GM12878 (cell line): ENCODE results near the gene GBA3. TPM values are rescaled to one million over a fixed set of nuclear protein-coding genes. Genes with fewer than 3 reads are reported as not detected.

Source experiments
- ATAC-seq: fragments of 200-7000 bp; cut with Tn5 transposase; 3 replicates; pipeline ENCODE4 v1.9.1; 2020; ENCODE audit warnings: mild to moderate bottlenecking, moderate library complexity
- BruUV-seq: library from RNA; stranded (reverse); fragments of 400-500 nt; replicated peaks from 2 replicates; lab custom pipeline; 2021; lab: Mats Ljungman, UMichigan
- CTCF ChIA-PET: fragments of 300-600 bp; sonication (Branson Sonifier 250); formaldehyde crosslinking; extraction: SDS; loops from one replicate; lab custom pipeline; 2021; ENCODE audit warnings: inconsistent platforms; lab: Yijun Ruan, JAX
- POLR2A ChIA-PET: fragments of 350-600 bp; formaldehyde crosslinking; extraction: SDS; loops from one replicate; lab custom pipeline; 2021; ENCODE audit warnings: inconsistent platforms; lab: Charles Lee
- RAD21 ChIA-PET: fragments of 300-600 bp; sonication (Branson Sonifier 250); formaldehyde crosslinking; loops from one replicate; lab custom pipeline; 2023; ENCODE audit warnings: antibody characterized with exemption; ENCODE audit not compliant: unreplicated experiment; lab: Charles Lee
- SMC1A ChIA-PET: fragments of 300-600 bp; sonication (Branson Sonifier 250); formaldehyde crosslinking; loops from one replicate; lab custom pipeline; 2023; ENCODE audit not compliant: unreplicated experiment, uncharacterized antibody; lab: Charles Lee
- DNase-seq: peaks from one replicate; pipeline ENCODE4 v3.0.0-alpha.2; 2011; ENCODE audit warnings: low read depth, low spot score
- FAIRE-seq: peaks from 3 replicates; lab custom pipeline; 2011; peaks lifted over from hg19 to GRCh38; lab: Jason Lieb, UNC
- H2AFZ ChIP-seq: 2 replicates; pipeline ENCODE4 v1.6.0; 2011; ENCODE audit warnings: low read depth, low read length, control low read depth; ENCODE audit not compliant: control insufficient read depth
- H3K27ac ChIP-seq: 2 replicates; pipeline ENCODE4 v1.5.1; 2011; ENCODE audit warnings: control low read depth; ENCODE audit not compliant: control insufficient read depth, insufficient read depth
- H3K27me3 ChIP-seq, 2 experiments: replicated peaks in 1 of 2; 2 replicates each; pipeline versions ENCODE4 v1.6.0 to v1.6.1; 2011; ENCODE audit warnings: low read length in 1 of 2; ENCODE audit not compliant: control insufficient read depth in 2 of 2, insufficient read depth in 2 of 2
- H3K36me3 ChIP-seq, 2 experiments: 2 replicates each; pipeline ENCODE4 v1.5.1; 2011; ENCODE audit warnings: low read length in 1 of 2; ENCODE audit not compliant: control insufficient read depth in 2 of 2, insufficient read depth in 2 of 2
- H3K4me1 ChIP-seq: 2 replicates; pipeline ENCODE4 v1.6.1; 2011; ENCODE audit warnings: mild to moderate bottlenecking, low read length, moderate library complexity, mixed read lengths; ENCODE audit not compliant: control insufficient read depth, insufficient read depth
- H3K4me2 ChIP-seq: 2 replicates; pipeline ENCODE4 v1.6.0; 2011; ENCODE audit warnings: control low read depth; ENCODE audit not compliant: control insufficient read depth, insufficient read depth
- H3K4me3 ChIP-seq: fragments of 200-600 bp; sonication (generic); 2 replicates; pipeline ENCODE4 v1.5.1; 2016
- H3K79me2 ChIP-seq: 2 replicates; pipeline ENCODE4 v1.6.0; 2011; ENCODE audit warnings: low read length; ENCODE audit not compliant: control insufficient read depth, insufficient read depth
- H3K9ac ChIP-seq: 2 replicates; pipeline ENCODE4 v1.8.0; 2011; ENCODE audit warnings: low read length, control low read depth, mixed read lengths; ENCODE audit not compliant: control insufficient read depth, insufficient read depth
- H3K9me3 ChIP-seq: replicated peaks from 3 replicates; pipeline ENCODE4 v1.5.1; 2011; ENCODE audit warnings: mild to moderate bottlenecking, low read length; ENCODE audit not compliant: control insufficient read depth, insufficient read depth
- H4K20me1 ChIP-seq: 2 replicates; pipeline ENCODE4 v1.6.0; 2011; ENCODE audit not compliant: control insufficient read depth, insufficient read depth
- CBX5 ChIP-seq: sonication (generic); IDR thresholded peaks from 2 replicates; pipeline ENCODE4 v1.6.1; 2016; ENCODE audit warnings: low read depth, moderate library complexity, mild to moderate bottlenecking, inconsistent platforms
- E2F4 ChIP-seq: IDR thresholded peaks from 2 replicates; pipeline ENCODE4 v1.6.1; 2012; ENCODE audit warnings: low read depth, low read length, improper control_type of control experiment
- FOXM1 ChIP-seq: IDR thresholded peaks from 2 replicates; pipeline ENCODE4 v1.6.1; 2012; ENCODE audit warnings: low read depth, mild to moderate bottlenecking, inconsistent platforms, low read length, moderate library complexity
- IKZF1 ChIP-seq: fragments of 450-650 bp; conservative IDR thresholded peaks from 2 replicates; pipeline ENCODE4 v1.6.1; 2017; ENCODE audit warnings: antibody characterized with exemption, mild to moderate bottlenecking
- IRF4 ChIP-seq: IDR thresholded peaks from 2 replicates; pipeline ENCODE4 v1.6.1; 2011; ENCODE audit warnings: low read depth, low read length
- JUNB ChIP-seq: IDR thresholded peaks from 2 replicates; pipeline ENCODE4 v1.6.1; 2016; ENCODE audit warnings: antibody characterized with exemption, mild to moderate bottlenecking
- KAT2A ChIP-seq: conservative IDR thresholded peaks from 2 replicates; pipeline ENCODE4 v1.6.1; 2011; ENCODE audit warnings: low read depth, low read length; ENCODE audit not compliant: control insufficient read depth
- MEF2B ChIP-seq: fragments of 450-650 bp; IDR thresholded peaks from 2 replicates; pipeline ENCODE4 v1.6.1; 2018; ENCODE audit warnings: mild to moderate bottlenecking, moderate library complexity; ENCODE audit not compliant: partially characterized antibody, poor library complexity, severe bottlenecking
- SMAD5 ChIP-seq: IDR thresholded peaks from 2 replicates; pipeline ENCODE4 v1.6.1; 2016; ENCODE audit warnings: antibody characterized with exemption, low read depth
- SP1 ChIP-seq: IDR thresholded peaks from one replicate; pipeline ENCODE4 v1.6.1; 2011; ENCODE audit warnings: low read depth, low read length
- STAT1 ChIP-seq: fragments of 450-650 bp; conservative IDR thresholded peaks from 2 replicates; pipeline ENCODE4 v1.6.1; 2014; ENCODE audit warnings: antibody characterized with exemption, mild to moderate bottlenecking
- STAT3 ChIP-seq: IDR thresholded peaks from 2 replicates; pipeline ENCODE4 v1.6.1; 2011; ENCODE audit warnings: low read depth, low read length, improper control_type of control experiment
- YBX1 ChIP-seq: fragments of 450-650 bp; IDR thresholded peaks from 2 replicates; pipeline ENCODE4 v1.6.1; 2016; ENCODE audit warnings: antibody characterized with exemption
- WGBS: methylation state at CpG from one replicate; pipeline ENCODE4 v1.1.6; 2016; ENCODE audit warnings: low lambda C conversion rate; ENCODE audit not compliant: insufficient replicate concordance, insufficient coverage; ENCODE audit errors: missing lambda C conversion rate; 5-methylcytosine and 5-hydroxymethylcytosine counted together
- in situ Hi-C: fragments of 300-500 bp; cut with MboI; formaldehyde crosslinking; loops from 9 replicates; pipeline ENCODE4 v1.14.3; 2018; ENCODE audit warnings: mixed read lengths
- intact Hi-C: fragments of 100-400 bp; cut with micrococcal nuclease; formaldehyde crosslinking; loops from one replicate; pipeline ENCODE4 v1.14.2; 2022; ENCODE audit not compliant: unreplicated experiment
- polyA plus RNA-seq, 11 experiments: library from polyadenylated mRNA; depleted of rRNA in 4 of 11; unstranded in 6 of 11; stranded (reverse) in 5 of 11; fragments of >200 nt; fragmentation: Nextera tagmentation in 4 of 11; fragmentation: Illumina TruSeq in 1 of 11; extraction: Ambion mirVana in 4 of 11; extraction: Trizol in 1 of 11; gene quantifications; 1 replicate in 1 of 11; 2 replicates in 10 of 11; pipeline versions ENCODE4 v1.2.1 to v1.2.3, GENCODE V29; 2011 to 2016; ENCODE audit warnings: inconsistent platforms in 2 of 11, missing spikeins in 2 of 11, low read depth in 1 of 11
- total RNA-seq, 4 experiments: library from RNA; depleted of rRNA in 3 of 4; stranded (reverse); fragments of >200 nt in 3 of 4; fragmentation: Illumina TruSeq in 1 of 4; extraction: Trizol in 1 of 4; gene quantifications; 2 replicates each; pipeline versions ENCODE4 v1.2.1 to v1.2.3, GENCODE V29; 2013 to 2021

The GBA3 gene
- total and polyA plus RNA-seq, 10 of the 15 experiments (the other 5 are each of a cell fraction or from before 2014, with no cell fraction given): 0.10 to 7.2 (median 0.27) TPM

GRCh38 chr4:22787753-22788375 lies 95.1 kb downstream of the GBA3 start:
- no peak overlapping the region for H3K27ac ChIP-seq
- no peak overlapping the region for H3K4me2 ChIP-seq
- ChIA-PET CTCF (no interaction called here), POLR2A (no interaction called here), SMC1A (no interaction called here), RAD21 (no interaction called here)
- TF ChIP-seq CBX5: no peak
- TF ChIP-seq SMAD5: no peak
- TF ChIP-seq KAT2A: no peak
- no peak for TF ChIP-seq FOXM1
- no peak for TF ChIP-seq STAT3
- no peak for TF ChIP-seq IRF4
- TF ChIP-seq MEF2B: no peak
- no peak for TF ChIP-seq YBX1
- no peak for TF ChIP-seq SP1
- no peak for TF ChIP-seq JUNB
- TF ChIP-seq IKZF1: no peak
- TF ChIP-seq STAT1: no peak
- no peak for TF ChIP-seq E2F4
- in situ Hi-C loops: no loop called here
- H3K79me2 ChIP-seq: no peaks in the 10 kb centered on the region
- no peak overlapping the region for H3K4me3 ChIP-seq
- peak; percentile 36 for ATAC-seq
- H3K36me3 ChIP-seq: no peaks in the 10 kb centered on the region
- FAIRE-seq: no peak
- intact Hi-C loops: no loop called here
- DNase-seq: no peak
- H3K4me1 ChIP-seq: no peaks in the 10 kb centered on the region
- no peak overlapping the region for H3K9ac ChIP-seq
- BruUV-seq: no TSS peak
- 26% methylated on average over 6 of the region's 6 CpGs for WGBS
- no peaks in the 10 kb centered on the region for H4K20me1 ChIP-seq
- H3K27me3 ChIP-seq: no peaks in the 10 kb centered on the region
- no peak overlapping the region for H2AFZ ChIP-seq
- H3K9me3 ChIP-seq: no peaks in the 10 kb centered on the region
